ELF-1 (cell line): Measurements from ENCODE around the gene CPPED1.
"Not testable (repeated sequence)": the region's sequence is repeated elsewhere in the genome, so short reads cannot be mapped to it uniquely, and the experiment has no call there.

ENCODE experiments used
- DNase-seq: peaks from one replicate; pipeline ENCODE4 v3.0.0-alpha.2; 2016; ENCODE audit warnings: low read depth, low spot score

The CPPED1 gene

DNA sequence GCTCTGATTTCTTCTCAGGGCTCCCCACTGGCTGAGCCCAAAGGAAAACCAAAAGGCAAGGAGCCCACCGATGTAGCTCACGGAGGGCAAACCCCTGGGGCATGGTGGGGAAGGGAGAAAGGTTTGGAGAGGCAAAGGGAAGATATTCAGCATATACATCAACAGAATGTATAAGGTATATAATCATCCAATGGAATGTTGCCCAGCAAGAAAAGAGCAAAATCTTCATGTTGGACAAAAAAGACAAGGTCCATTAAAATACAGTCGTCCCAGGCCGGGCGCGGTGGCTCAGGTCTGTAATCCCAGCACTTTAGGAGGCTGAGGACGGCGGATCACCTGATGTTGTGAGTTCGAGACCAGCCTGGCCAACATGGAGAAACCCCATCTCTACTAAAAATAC lies 1.6 kb downstream of the CPPED1 start:
- no peak for DNase-seq

DNA sequence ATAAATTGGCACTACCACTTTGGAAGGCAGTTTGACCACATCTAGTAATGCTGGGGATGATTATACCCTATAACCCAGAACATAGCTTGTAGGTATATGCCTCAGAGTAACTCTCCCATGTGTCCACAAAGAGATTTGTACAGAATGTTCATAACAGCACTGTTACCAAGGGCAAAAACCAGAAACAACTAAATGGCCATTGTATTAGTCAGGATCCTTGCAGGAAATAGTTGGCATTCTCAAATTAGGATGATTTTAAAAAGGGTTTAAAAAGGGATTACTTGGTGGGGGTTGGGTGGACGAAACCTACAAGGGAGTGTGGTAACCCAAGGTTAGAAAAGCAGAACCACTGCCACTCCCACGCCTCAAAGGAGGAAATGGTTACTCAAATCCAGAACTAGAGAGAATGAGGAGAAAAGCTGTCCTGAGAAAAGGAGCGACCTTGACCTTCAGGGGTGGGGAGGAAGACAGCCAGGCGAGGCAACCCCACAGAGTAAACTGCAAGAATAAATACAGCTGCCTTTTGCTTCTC lies 2.1 kb downstream of the CPPED1 start:
- DNase-seq: peak; percentile 27

DNA sequence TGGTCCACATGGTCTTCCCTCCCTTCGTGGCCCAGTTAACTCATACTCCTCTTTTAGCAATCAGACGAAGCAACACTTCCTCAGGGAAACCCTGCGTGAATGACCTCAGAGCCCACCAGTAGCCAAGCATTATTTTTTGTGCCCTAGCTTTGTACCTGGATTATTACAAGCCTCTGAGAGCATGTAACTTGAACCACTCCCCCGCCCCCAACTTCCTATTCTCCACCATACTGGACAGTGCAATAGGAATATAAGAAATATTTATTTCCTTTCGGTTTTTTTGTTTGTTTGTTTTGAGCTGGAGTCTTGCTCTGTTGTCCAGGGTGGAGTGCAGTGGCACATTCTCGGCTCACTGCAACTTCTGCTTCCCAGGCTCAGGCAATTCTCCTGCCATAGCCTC lies 2.9 kb downstream of the CPPED1 start:
- DNase-seq: no peak

DNA sequence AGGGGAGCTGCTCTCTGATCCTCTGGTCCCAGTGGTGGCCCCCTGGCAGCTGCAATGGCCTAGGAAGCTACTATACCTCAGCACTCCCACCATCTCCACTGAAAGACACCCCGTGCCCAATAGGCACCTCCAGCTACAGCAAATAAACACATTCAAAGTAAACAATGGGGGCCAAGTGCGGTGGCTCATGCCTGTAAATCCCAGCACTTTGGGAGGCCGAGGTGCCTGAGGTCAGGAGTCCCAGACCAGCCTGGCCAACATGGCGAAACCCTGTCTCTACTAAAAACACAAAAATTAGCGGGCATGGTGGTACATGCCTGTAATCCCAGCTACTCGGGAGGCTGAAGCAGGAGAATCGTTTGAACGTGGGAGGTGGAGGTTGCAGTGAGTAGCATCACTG lies 3.7 kb downstream of the CPPED1 start:
- not testable (repeated sequence) for DNase-seq

DNA sequence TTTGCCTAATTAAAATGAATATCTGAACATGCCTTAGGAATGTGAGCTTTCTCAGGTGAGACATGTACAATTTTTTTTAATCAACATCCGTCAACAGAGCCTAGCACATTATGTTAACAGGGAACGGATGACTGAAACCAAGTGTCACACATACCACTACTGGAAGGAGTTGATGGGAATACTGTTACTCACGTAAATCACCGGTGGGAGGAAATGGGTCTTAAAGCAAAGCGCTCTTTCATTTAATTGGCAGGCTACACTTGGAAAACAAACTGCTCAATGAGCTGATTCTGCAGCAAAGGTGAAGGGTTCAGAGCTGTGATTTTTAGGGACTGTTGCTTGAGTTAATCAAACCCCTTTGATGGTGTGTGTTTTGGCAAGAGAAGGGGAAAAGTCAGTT lies 4.8 kb downstream of the CPPED1 start:
- DNase-seq: no peak

DNA sequence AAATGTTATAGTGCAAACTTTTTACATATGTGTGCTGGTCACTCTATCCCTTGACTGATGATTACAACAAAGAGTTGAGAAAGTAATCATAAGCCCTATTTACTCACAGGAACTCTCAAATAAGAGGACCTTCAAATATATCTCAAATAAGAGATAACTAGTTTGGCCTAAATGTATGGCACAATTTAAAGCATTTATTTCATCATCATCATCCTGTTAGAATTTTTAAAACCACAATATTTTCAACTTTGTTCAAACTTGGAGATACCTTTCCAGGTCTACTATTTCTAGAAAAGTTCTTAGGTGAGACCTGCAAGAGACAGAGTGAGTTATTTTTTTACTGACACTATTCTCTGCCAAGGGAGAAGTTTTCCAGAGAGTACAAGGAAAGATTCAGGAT lies 5.5 kb downstream of the CPPED1 start:
- DNase-seq: no peak

DNA sequence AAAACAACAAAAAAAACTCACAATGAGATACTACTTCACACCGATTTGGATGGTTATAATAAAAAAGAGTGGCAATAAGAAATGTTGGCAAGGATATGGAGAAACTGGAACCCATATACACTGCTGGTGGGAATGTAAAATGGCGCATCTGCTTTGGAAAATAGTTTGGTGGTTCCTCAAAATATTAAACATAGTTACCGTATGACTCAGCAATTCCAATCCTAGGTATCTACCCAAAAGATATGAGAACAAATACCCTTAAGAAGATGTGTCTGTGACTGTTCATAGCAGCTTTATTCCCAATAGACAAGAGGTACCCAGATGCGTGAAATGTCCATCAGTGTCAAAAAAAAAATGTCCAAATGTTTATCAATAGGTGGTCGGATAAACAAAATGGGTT lies 7.2 kb downstream of the CPPED1 start:
- no peak for DNase-seq

DNA sequence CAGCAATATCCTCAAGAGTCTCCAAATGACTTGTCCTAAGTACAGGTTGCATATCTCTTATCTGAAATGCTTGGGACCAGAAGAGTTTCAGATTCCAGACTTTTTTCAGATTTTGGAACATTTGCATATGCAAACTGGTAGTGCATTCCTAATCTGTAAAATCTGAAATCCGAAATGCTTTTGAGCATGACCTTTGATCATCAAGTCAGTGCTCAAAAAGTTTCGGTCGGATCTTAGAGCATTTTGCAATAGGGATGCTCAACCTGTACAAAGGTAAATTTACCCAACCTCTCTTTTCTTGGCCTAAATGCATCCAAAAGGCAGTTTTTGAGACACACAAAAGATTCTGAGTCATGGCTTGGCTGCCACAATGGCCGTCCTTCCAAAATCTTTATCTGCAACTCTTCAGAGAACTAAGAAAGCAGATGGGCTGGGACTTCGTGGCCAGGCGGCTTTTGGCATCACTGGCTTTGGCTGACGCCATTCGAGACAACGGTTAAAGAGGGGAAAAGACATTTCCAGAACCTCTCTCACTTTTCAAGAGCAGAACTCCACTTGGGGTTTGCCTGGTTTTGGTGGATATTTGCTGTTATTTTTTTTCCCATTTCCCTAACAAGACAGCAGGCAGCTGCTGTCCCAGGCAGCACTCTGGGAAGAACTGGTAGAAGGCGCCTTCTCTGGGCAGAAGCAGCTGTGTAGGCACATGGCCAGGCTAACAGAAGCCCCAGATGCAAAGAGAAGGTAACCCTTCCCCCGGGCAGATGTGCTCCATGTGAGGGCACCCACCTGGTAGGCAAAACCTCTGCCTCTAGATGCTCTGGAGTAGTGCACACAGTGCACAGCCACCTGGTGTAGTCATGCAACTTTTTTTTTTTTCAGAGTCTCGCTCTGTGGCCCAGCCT lies 8.9 kb downstream of the CPPED1 start:
- no peak for DNase-seq

DNA sequence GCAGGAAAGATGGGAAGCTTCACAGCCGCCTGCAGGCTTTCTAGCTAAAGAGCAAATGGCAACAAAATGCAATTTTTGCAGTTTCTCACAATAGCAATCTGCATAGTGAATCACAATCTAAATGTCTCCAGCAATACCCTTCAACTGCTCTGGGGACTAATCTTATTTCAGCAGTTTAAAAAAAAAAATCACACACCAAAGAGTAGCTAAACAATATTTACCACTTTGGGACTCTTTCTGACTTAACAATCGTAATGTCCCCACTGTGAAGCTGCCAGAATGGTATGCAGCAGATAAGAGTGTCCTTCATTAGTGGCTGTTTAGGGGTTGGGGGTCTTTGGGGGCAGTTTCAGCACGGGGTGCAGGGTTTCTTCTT lies 9.8 kb downstream of the CPPED1 start:
- DNase-seq: no peak

DNA sequence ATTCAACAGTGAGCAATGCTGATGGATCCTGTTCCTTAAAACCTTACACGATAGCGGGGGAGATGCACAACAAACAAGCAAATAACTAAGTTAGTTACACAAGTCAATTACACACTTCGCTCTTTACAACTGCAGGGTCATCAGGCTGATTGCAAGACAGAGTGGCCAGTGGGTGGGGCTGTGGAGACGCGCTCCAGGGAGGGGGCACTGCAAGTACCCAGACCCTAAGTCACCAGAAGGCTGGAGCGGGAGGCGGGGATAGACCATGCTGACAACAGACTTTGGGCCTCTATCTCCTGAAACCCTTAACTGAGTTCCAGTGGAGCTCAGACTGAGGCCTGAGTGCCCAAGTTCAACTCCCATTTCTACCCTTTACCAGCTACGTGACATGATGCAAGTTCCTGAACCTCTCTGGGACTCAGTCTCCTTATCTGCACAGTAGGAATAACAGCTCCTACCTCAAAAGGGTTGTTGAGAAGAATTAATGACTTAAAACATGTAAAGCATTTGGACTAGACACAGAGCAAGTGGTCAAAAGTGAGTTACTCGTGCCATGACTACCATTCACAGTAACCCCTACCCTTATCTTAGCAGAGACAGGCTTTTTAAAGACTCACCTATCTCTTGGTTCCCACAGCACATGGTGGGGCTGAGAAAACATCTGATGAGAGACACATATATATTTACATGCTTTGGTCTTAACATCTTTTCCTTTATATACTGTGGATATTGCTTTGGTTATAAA lies 10.4 kb downstream of the CPPED1 start:
- peak; percentile 20 for DNase-seq

DNA sequence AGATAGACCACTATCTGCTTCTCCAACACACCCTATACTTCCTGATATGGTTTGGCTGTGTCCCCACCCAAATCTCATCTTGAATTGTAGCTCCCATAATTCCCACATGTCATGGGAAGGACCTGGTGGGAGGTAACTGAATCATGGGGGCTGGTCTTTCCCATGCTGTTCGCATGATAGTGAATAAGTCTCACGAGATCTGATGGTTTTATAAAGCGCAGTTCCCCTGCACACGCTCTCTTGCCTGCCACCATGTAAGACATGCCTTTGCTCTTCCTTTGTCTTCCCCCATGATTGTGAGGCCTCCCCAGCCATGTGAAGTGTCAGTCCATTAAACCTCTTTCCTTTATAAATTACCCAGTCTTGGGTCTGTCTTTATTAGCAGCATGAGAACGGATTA lies 11.2 kb downstream of the CPPED1 start:
- DNase-seq: not testable (repeated sequence)

DNA sequence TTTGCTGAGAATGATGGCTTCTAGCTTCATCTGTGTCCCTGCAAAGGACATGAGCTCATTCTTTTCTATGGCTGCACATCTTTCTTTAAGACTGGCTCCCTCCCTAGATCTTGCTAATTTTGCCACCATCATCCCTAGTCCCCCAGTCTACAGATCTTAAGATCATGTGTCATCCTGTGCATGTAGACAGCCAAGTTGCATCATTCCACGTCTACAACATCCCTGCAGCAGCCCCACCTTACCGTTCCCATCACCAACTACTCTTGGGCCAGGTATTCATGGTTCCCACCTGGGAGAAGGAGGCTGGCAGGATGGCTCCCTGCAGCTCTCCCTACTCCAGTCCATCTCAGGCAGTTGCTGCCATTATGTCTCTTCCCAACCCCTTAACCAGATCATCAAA lies 12.3 kb downstream of the CPPED1 start:
- DNase-seq: no peak

DNA sequence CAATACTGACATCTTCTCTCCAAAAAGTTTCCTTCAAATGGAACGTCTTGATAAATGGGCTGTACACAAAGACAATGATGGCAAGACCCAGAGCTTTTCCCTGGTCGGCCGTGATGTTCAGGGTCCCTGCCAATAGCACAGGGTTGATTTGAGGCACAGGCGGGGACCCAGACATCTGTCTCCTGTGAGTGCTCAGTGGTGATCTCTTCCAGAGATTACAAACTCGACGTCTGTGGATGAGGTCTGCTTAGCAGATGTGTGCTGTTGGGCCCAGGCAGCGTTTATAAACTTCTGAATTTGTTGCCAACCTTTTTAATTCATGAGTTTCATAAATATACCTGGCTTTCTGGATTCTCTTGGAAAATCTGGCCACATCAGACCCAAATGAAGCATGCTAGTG lies 14.9 kb downstream of the CPPED1 start:
- no peak for DNase-seq

DNA sequence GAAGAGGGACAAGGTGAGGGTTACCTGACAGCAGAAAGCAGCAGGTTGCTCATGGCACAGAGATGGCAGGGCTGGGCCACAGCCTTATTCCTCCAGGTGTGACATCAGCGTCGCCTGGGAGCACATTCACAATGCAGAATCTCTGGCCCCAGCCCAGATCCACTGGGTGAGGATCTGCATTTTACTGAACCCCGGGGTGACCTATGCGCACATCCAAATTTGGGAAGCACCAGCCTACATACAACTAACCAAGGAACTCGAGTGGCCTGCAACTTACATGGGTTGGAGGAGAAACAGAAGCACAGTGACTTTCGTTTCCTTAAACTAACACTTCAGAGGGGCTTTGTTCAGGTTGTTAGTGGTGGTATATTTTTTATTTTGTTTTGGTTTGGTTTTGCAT lies 17.6 kb downstream of the CPPED1 start:
- no peak for DNase-seq

DNA sequence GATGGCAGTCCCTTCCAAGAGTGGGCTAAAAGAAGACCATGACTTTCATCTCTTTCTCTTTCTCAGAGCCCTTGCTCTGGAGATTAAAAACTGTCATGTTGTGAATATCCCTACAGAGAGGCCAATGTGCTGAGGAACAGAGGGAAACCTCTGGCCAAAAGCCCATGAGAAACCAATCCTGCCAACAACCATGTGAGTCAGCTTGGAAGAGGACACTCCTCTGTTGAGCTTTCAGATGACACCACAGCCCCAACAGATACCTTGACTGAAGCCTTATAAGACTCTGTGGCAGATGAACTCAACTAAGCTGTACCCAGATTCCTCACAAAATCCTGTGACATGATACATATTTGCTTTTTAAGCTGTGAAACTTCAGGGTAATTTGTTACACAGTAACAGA lies 19.6 kb downstream of the CPPED1 start:
- DNase-seq: no peak

DNA sequence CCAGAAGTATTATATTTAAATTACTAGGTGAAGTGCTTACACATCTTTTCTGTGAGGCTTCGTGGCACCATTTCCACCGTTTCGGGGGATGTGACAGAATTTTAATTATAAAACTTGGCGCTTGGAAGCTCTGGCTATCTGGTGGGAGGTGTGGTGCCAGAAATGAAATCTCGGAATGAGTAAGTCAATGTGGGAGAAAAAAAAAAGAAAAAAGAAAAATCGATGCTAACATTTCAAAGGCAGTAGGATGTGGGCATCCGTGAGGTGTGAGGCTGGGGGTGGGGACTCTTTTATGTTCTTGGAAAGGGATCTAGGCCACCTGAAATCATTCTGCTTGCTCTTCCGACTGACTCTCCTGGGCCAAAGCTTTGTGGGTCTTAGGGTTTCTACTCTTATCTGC lies 21.9 kb downstream of the CPPED1 start:
- no peak for DNase-seq

DNA sequence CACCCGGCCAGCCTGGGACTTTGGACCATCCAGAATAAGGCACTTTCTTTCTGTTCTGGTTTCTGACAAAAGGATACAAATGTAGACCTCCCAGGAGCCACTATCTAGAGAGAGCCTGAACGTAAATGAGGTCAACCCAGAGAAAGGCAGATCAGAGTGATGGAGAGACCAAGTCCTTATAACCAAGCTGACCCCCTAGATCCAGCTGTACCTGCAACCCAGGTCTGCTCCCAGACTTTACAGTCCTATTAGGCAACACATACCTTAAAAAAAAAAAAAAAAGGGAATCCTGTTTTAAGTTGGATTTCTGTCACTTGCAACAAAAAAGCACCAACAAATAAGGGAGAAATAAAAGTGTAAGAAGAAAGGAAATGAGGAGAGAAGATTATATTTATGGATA lies 23.2 kb downstream of the CPPED1 start:
- DNase-seq: no peak

DNA sequence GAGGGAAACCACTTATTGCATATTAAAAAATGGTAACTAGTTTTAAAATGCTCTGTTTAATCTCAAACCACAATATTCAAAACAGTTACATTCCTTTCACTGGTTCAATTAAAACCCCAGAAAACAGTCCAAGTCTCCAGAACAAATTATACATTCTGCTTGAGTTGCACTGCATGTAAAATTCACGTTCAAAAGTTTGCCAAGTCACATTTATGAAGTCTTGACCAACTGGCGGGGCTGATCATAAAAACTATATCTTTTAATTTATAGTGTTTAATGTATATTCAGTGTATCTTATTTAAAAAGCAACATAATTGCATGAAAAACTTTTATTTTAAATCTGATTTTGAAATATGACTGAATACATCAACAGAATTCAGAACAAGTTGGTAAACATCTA lies 25.0 kb downstream of the CPPED1 start:
- DNase-seq: no peak

DNA sequence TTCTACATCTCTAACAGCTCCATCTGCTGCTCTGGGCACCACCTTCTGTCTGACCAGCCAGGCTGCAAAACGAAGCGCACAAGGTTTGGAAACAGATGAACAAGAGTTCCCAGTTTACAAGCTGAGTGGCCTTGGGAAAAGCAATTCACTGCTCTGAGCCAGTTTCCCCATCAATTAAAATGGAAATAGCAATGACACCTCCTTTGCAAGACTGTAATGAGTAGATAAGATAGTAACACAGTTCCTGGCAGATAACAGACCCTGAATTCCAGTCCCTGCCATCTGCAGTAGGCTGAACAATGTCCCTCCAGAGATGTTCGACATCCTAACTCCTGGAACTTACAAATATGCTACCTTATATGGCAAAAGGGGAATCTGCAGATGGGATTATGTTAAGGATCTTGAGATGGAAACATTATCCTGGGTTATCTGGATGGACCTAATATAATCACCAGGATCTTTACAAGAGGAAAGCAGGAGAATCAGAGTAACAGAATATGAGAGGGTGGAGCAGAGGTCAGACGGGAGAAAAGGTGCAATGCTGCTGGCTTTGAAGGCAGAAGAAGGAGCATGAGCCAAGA lies 27.9 kb downstream of the CPPED1 start:
- no peak for DNase-seq

DNA sequence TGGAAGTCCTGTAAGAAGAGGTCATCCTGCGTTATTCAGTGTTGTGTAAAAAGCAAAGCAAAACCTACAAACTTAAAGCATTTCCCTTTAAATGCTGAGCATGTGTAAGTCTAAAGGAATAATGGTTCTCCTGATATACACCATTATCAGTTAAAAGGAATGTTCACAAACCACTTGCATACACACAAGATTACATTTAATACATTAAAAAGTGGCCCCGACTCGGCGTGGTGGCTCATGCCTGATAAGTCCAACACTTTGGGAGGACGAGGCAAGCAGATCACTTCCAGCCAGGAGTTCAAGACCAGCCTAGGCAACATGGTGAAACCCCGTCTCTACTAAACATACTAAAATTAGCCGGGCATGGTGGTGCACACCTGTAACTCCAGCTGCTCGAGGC lies 30.5 kb downstream of the CPPED1 start:
- no peak for DNase-seq

DNA sequence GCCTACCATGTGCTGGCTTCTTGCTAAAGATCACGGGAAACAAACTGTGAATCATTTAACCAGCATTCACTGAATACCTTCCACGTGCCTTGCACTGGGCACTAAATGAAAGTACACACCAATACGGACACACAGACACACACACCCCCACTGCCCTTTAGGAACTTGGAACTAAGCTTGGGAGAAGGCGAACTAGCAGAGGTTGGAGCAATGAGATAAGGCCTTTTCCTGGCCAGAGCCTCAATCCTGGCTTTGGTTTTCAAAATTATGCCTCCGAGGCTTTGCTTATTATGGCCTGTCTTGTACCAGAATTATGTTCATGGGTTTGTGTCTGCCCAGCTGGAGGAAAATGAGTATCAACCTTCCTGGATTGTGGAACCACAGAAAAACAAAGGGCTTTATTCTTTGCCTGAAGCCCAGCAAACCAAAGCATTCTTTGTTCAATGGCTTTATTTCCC lies 32.3 kb downstream of the CPPED1 start:
- DNase-seq: no peak

DNA sequence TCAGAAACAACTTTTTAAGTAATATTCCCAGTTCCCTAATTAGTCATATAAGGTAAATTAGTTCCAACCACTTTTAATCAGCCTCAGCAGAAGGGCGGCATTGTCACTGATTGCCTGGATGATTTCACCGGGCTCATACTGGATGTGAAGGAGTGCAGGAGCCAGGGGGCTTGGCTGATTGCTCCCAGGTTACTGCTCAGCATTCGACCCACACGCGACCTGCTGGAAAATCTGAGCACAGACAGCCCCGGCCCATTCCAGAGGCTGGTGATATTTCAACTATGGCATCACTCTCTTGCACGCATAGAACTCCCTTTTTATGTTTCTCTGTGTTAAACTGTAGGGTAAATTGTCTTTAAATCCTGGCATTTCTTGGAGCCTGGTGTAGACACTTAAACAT lies 34.2 kb downstream of the CPPED1 start:
- no peak for DNase-seq
